Measurements from ENCODE around the gene DLD. TPM values are rescaled to one million over a fixed set of nuclear protein-coding genes. Genes with fewer than 3 reads are reported as not detected.

DLD gene
- total RNA-seq, 1 experiment from 2014 or later = 58.0 TPM

GRCh38 chr7:107949443-107949935 is 58.5 kb downstream of the DLD start:
- H3K9me3 Mint-ChIP-seq (ENCODE audit: low read depth, unreplicated experiment) = no peaks in the 10 kb centered on the region
- no peak for DNase-seq
- H3K36me3 Mint-ChIP-seq (ENCODE audit: insufficient read depth, unreplicated experiment) = peaks cover 76% of the 10 kb centered on the region
- peak overlapping the region; percentile 8 for H3K4me3 Mint-ChIP-seq (ENCODE audit: low read depth, unreplicated experiment)
- H3K27me3 Mint-ChIP-seq (ENCODE audit: unreplicated experiment) = no peaks in the 10 kb centered on the region
- CTCF ChIA-PET = interaction anchor here (0.7 to 1.0 kb wide), 2 partner anchors 29 to 67 kb away, joined by 3 to 5 read pairs; no protein-coding TSS in a partner anchor
- TF ChIP-seq, protein P1, sequence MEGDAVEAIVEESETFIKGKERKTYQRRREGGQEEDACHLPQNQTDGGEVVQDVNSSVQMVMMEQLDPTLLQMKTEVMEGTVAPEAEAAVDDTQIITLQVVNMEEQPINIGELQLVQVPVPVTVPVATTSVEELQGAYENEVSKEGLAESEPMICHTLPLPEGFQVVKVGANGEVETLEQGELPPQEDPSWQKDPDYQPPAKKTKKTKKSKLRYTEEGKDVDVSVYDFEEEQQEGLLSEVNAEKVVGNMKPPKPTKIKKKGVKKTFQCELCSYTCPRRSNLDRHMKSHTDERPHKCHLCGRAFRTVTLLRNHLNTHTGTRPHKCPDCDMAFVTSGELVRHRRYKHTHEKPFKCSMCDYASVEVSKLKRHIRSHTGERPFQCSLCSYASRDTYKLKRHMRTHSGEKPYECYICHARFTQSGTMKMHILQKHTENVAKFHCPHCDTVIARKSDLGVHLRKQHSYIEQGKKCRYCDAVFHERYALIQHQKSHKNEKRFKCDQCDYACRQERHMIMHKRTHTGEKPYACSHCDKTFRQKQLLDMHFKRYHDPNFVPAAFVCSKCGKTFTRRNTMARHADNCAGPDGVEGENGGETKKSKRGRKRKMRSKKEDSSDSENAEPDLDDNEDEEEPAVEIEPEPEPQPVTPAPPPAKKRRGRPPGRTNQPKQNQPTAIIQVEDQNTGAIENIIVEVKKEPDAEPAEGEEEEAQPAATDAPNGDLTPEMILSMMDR (IDR thresholded peaks at IDR 0.05; ENCODE audit: unreplicated experiment) = no peak
- peaks cover 35% of the 10 kb centered on the region for H3K4me1 Mint-ChIP-seq (ENCODE audit: low read depth, unreplicated experiment)
- BruUV-seq (replicated peaks) = no TSS peak
- intact Hi-C loops (cut with micrococcal nuclease; ENCODE audit: unreplicated experiment) = loop anchor here (5.0 kb wide), 1 partner anchor 148 kb away; no protein-coding TSS in a partner anchor
- peak overlapping the region; percentile 84 for H3K27ac Mint-ChIP-seq (ENCODE audit: unreplicated experiment)

DNA sequence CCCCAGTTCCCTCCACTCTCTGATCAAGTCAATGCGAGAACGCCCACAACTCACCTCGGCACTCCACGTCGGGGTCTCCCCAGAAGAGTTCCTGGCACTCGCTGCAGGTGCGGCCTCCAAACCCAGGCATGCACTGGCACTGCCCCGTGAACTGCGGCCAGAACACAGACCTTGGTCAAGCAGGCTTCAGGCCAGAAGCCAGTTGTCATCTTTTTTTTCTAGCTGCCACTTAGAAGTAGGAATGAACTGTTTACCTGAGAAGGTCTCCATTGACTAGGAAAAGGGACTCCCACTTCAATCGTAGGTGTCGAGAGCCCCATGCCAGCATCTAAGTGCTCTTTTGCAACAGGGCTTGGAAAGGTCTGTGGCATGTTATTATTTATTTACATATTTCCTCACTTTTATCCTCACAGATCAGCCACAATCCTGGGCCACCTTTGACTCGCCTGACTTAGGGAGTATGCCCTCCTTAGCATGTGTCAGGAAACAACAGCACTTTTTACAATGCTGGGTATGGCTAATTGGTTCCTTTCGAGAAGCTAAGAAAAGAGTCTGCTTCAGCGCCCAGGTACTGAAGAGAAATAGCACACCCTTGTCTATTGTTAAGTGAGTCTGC is 60.3 kb downstream of the DLD start:
- BruUV-seq (replicated peaks) = no TSS peak
- CTCF ChIA-PET = no interaction called here
- no peaks in the 10 kb centered on the region for H3K27me3 Mint-ChIP-seq (ENCODE audit: unreplicated experiment)
- H3K27ac Mint-ChIP-seq (ENCODE audit: unreplicated experiment) = no peak overlapping the region
- no peaks in the 10 kb centered on the region for H3K9me3 Mint-ChIP-seq (ENCODE audit: low read depth, unreplicated experiment)
- intact Hi-C loops (cut with micrococcal nuclease; ENCODE audit: unreplicated experiment) = loop anchor here (5.0 kb wide), 2 partner anchors 46 to 196 kb away; no protein-coding TSS in a partner anchor
- peaks cover 63% of the 10 kb centered on the region for H3K36me3 Mint-ChIP-seq (ENCODE audit: insufficient read depth, unreplicated experiment)
- TF ChIP-seq, protein P1 (IDR thresholded peaks at IDR 0.05; ENCODE audit: unreplicated experiment) = no peak
- H3K4me1 Mint-ChIP-seq (ENCODE audit: low read depth, unreplicated experiment) = peaks cover 35% of the 10 kb centered on the region
- H3K4me3 Mint-ChIP-seq (ENCODE audit: low read depth, unreplicated experiment) = no peak overlapping the region
- no peak for DNase-seq

DNA sequence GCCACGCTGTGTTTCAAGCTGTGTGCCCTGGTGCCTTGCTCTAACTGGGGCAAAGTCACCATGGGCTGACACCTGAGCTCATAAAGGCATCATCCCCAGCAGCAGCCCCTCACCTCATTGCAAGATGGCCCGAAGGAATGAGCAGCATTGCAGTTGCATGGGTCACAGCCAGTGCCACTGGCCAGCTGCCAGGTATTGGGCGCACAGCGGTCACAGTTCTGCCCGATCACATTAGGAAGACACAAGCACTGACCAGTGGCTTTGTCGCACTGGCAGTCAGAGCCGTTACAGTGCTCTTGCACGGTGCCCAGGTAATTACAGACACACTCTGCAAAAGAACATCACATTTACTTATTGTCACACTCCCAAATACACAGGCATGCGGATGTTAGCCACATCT is 60.9 kb downstream of the DLD start:
- Mint-ChIP-seq H3K4me3 (ENCODE audit: low read depth, unreplicated experiment) (no peak overlapping the region), H3K9me3 (ENCODE audit: low read depth, unreplicated experiment) (no peaks in the 10 kb centered on the region), H3K27ac (ENCODE audit: unreplicated experiment) (no peak overlapping the region), H3K4me1 (ENCODE audit: low read depth, unreplicated experiment) (peaks cover 35% of the 10 kb centered on the region), H3K36me3 (ENCODE audit: insufficient read depth, unreplicated experiment) (peaks cover 59% of the 10 kb centered on the region), H3K27me3 (ENCODE audit: unreplicated experiment) (no peaks in the 10 kb centered on the region)
- no TSS peak for BruUV-seq (replicated peaks)
- TF ChIP-seq, protein P1 (IDR thresholded peaks at IDR 0.05; ENCODE audit: unreplicated experiment) = no peak
- intact Hi-C loops (cut with micrococcal nuclease; ENCODE audit: unreplicated experiment) = loop anchor here (5.0 kb wide), 2 partner anchors 45 to 195 kb away; no protein-coding TSS in a partner anchor
- DNase-seq = peak; percentile 41
- CTCF ChIA-PET = no interaction called here

DNA sequence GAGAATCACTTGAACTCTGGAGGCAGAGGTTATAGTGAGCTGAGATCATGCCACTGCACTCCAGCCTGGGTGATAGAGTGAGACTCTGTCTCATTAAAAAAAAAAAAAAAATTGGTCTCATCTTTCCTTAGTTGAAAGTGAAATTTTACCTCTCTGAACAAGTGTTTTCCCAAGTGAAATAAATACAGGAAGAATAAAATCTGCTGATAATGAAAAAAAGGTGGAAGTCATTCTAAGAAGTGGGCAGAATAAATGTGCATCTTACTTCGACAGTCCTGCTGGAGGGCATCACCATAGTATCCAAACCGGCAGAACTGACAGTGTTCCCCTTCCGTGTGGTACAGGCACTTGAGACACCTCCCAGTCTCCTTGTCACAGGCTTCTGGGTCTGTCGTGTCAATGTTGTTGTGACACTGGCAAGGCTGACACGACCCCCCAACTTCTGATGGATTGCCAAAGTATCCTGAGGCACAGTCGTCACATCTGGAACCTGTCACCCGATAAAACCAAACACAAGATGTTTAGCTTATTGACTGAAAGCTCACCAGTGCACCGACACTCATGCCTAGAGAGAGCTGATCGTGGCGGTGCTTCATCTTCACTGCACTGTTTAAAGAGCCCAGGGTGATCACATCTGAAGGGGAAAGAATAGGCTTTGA is 62.4 kb downstream of the DLD start:
- intact Hi-C loops (cut with micrococcal nuclease; ENCODE audit: unreplicated experiment) = loop anchor here (5.0 kb wide), 2 partner anchors 44 to 194 kb away; no protein-coding TSS in a partner anchor
- Mint-ChIP-seq H3K9me3 (ENCODE audit: low read depth, unreplicated experiment) (no peaks in the 10 kb centered on the region), H3K27me3 (ENCODE audit: unreplicated experiment) (no peaks in the 10 kb centered on the region), H3K36me3 (ENCODE audit: insufficient read depth, unreplicated experiment) (peaks cover 57% of the 10 kb centered on the region), H3K4me1 (ENCODE audit: low read depth, unreplicated experiment) (peaks cover 22% of the 10 kb centered on the region), H3K27ac (ENCODE audit: unreplicated experiment) (no peak overlapping the region), H3K4me3 (ENCODE audit: low read depth, unreplicated experiment) (no peak overlapping the region)
- no TSS peak for BruUV-seq (replicated peaks)
- TF ChIP-seq, protein P1 (IDR thresholded peaks at IDR 0.05; ENCODE audit: unreplicated experiment) = no peak
- CTCF ChIA-PET = interaction anchor here (0.7 kb wide), 1 partner anchor 1899 kb away, joined by 5 read pairs; no protein-coding TSS in a partner anchor
- no peak for DNase-seq
